IgD-negative memory B cell (primary cell): ENCODE results near the gene MAN1A1. TPM values are rescaled to one million over a fixed set of nuclear protein-coding genes. Genes with fewer than 3 reads are reported as not detected.

Experiments used
- H3K27ac Mint-ChIP-seq, 3 donors: one replicate each; pipeline ENCODE4 v1.8.0; 2020 to 2022; ENCODE audit warnings: mild to moderate bottlenecking in 3 of 3, mixed read lengths in 3 of 3, moderate library complexity in 1 of 3
- H3K27me3 Mint-ChIP-seq: one replicate; pipeline ENCODE4 v1.8.0; 2021; ENCODE audit warnings: mixed read lengths
- H3K36me3 Mint-ChIP-seq: one replicate; pipeline ENCODE4 v1.8.0; 2020; ENCODE audit warnings: mild to moderate bottlenecking, mixed read lengths
- H3K4me1 Mint-ChIP-seq, 3 donors: one replicate each; pipeline ENCODE4 v1.8.0; 2020 to 2022; ENCODE audit warnings: mixed read lengths in 3 of 3, mild to moderate bottlenecking in 1 of 3
- H3K4me3 Mint-ChIP-seq, 4 donors: one replicate each; pipeline ENCODE4 v1.8.0; 2020 to 2022; ENCODE audit warnings: mild to moderate bottlenecking in 4 of 4, mixed read lengths in 4 of 4, moderate library complexity in 3 of 4
- H3K9me3 Mint-ChIP-seq, 3 donors: one replicate each; pipeline ENCODE4 v1.8.0; 2020 to 2021; ENCODE audit warnings: mixed read lengths in 3 of 3, mild to moderate bottlenecking in 1 of 3
- polyA plus RNA-seq: library from polyadenylated mRNA; unstranded; fragments of 300-500 nt; fragmentation: Illumina TruSeq; gene quantifications from one replicate; pipeline ENCODE4 v1.2.3, GENCODE V29; 2021

MAN1A1 gene
- polyA plus RNA-seq, 1 donor from 2014 or later = 16.9 TPM

- Mint-ChIP-seq H3K4me3 (no peak overlapping the region), H3K27ac (no peak overlapping the region), H3K27me3 (no peaks in the 10 kb centered on the region), H3K36me3 (no peaks in the 10 kb centered on the region), H3K4me1 (peaks cover 0 to 3% (median 0%) of the 10 kb centered on the region in 3 donors), H3K9me3 (no peaks in the 10 kb centered on the region)
These were observed 212.1 kb downstream of the MAN1A1 start for GRCh38 chr6:119137194-119138072.

- Mint-ChIP-seq H3K4me1 (peaks cover 0 to 3% (median 0%) of the 10 kb centered on the region in 3 donors), H3K9me3 (no peaks in the 10 kb centered on the region), H3K27ac (no peak overlapping the region), H3K4me3 (no peak overlapping the region), H3K36me3 (no peaks in the 10 kb centered on the region), H3K27me3 (no peaks in the 10 kb centered on the region)
These were observed 214.8 kb downstream of the MAN1A1 start for GRCh38 chr6:119134752-119135151.

- Mint-ChIP-seq H3K4me1 (peaks cover 0 to 5% (median 3%) of the 10 kb centered on the region in 3 donors), H3K27me3 (no peaks in the 10 kb centered on the region), H3K9me3 (no peaks in the 10 kb centered on the region), H3K27ac (no peak overlapping the region), H3K4me3 (no peak overlapping the region), H3K36me3 (no peaks in the 10 kb centered on the region)
These were observed 216.2 kb downstream of the MAN1A1 start for GRCh38 chr6:119133400-119133799.

GRCh38 chr6:119132261-119132981 lies 217.1 kb downstream of the MAN1A1 start:
- Mint-ChIP-seq H3K27ac (no peak overlapping the region), H3K9me3 (no peaks in the 10 kb centered on the region), H3K36me3 (peaks cover 1% of the 10 kb centered on the region), H3K4me1 (peaks cover 0 to 5% (median 3%) of the 10 kb centered on the region in 3 donors), H3K27me3 (no peaks in the 10 kb centered on the region), H3K4me3 (no peak overlapping the region)

- no peaks in the 10 kb centered on the region for H3K9me3 Mint-ChIP-seq
- H3K4me3 Mint-ChIP-seq = no peak overlapping the region
- peaks cover 2% of the 10 kb centered on the region for H3K27me3 Mint-ChIP-seq
- H3K4me1 Mint-ChIP-seq = peaks cover 0 to 5% (median 0%) of the 10 kb centered on the region in 3 donors
- H3K27ac Mint-ChIP-seq = no peak overlapping the region
- peaks cover 1% of the 10 kb centered on the region for H3K36me3 Mint-ChIP-seq
These were observed 219.5 kb downstream of the MAN1A1 start for GRCh38 chr6:119129968-119130484.

GRCh38 chr6:119129148-119129967 lies 220.2 kb downstream of the MAN1A1 start:
- H3K27ac Mint-ChIP-seq = no peak overlapping the region
- no peaks in the 10 kb centered on the region for H3K9me3 Mint-ChIP-seq
- H3K27me3 Mint-ChIP-seq = peaks cover 2% of the 10 kb centered on the region
- peaks cover 0 to 5% (median 0%) of the 10 kb centered on the region in 3 donors for H3K4me1 Mint-ChIP-seq
- peaks cover 1% of the 10 kb centered on the region for H3K36me3 Mint-ChIP-seq
- no peak overlapping the region for H3K4me3 Mint-ChIP-seq

- Mint-ChIP-seq H3K4me1 (peaks cover 0 to 5% (median 0%) of the 10 kb centered on the region in 3 donors), H3K9me3 (no peaks in the 10 kb centered on the region), H3K36me3 (peaks cover 1% of the 10 kb centered on the region), H3K27ac (peak overlapping the region in 1 of 3 donors; percentile 28), H3K4me3 (no peak overlapping the region), H3K27me3 (peaks cover 2% of the 10 kb centered on the region)
These were observed 221.2 kb downstream of the MAN1A1 start for GRCh38 chr6:119128252-119128912.

- Mint-ChIP-seq H3K27ac (peak overlapping the region in 1 of 3 donors; percentile 28), H3K4me1 (peaks cover 0 to 5% (median 0%) of the 10 kb centered on the region in 3 donors), H3K9me3 (no peaks in the 10 kb centered on the region), H3K4me3 (no peak overlapping the region), H3K36me3 (peaks cover 1% of the 10 kb centered on the region), H3K27me3 (peaks cover 2% of the 10 kb centered on the region)
These were observed 221.9 kb downstream of the MAN1A1 start for GRCh38 chr6:119127627-119128026.
